ENCODE data around the gene MYZAP. TPM values are rescaled to one million over a fixed set of nuclear protein-coding genes. Genes with fewer than 3 reads are reported as not detected.

Gene MYZAP
- total and polyA plus RNA-seq, 4 donors = 0.50 to 1.8 (median 0.99) TPM

- no peak overlapping the region for H3K4me3 ChIP-seq (ENCODE audit: low read depth in 1 of 3, low read length in 3 of 3)
- peaks cover 2 to 24% (median 7%) of the 10 kb centered on the region in 4 donors for H3K4me1 ChIP-seq (ENCODE audit: control insufficient read depth in 4 of 4, insufficient read depth in 4 of 4, low read length in 3 of 4)
- H3K27me3 ChIP-seq (ENCODE audit: control insufficient read depth in 4 of 4, insufficient read depth in 4 of 4, low read length in 3 of 4) = no peaks in the 10 kb centered on the region
- no peak overlapping the region for H3K27ac ChIP-seq (ENCODE audit: low read depth in 1 of 2, low read length in 2 of 2)
- H3K36me3 ChIP-seq (ENCODE audit: control insufficient read depth in 4 of 4, insufficient read depth in 3 of 4, low read depth in 1 of 4, low read length in 3 of 4) = no peaks in the 10 kb centered on the region
- H3K9me3 ChIP-seq (ENCODE audit: control insufficient read depth in 4 of 4, low read length in 3 of 4) = no peaks in the 10 kb centered on the region
- WGBS = 90% methylated on average over 4 of the region's 4 CpGs
- TF ChIP-seq ZBTB33 (IDR thresholded peaks at IDR 0.05) (no peak), FOXA1 (IDR thresholded peaks at IDR 0.05) (no peak), HNF4A (conservative IDR thresholded peaks at IDR 0.05) (no peak), RXRA (IDR thresholded peaks at IDR 0.05) (no peak), EGR1 (IDR thresholded peaks at IDR 0.05; ENCODE audit: low read depth in 2 of 2) (no peak)
- DNase-seq (ENCODE audit: low spot score) = no peak
- no peak overlapping the region for H3K9ac ChIP-seq (ENCODE audit: low read depth in 1 of 2, low read length in 2 of 2)
Measured at GRCh38 chr15:57665939-57666338, 74.2 kb downstream of the MYZAP start.

GRCh38 chr15:57667171-57667849 is 75.6 kb downstream of the MYZAP start:
- no peak for DNase-seq (ENCODE audit: low spot score)
- 32% methylated on average over 10 of the region's 10 CpGs for WGBS
- TF ChIP-seq CTCF (IDR thresholded peaks at IDR 0.05; ENCODE audit: low read depth, low read length, missing input control) (peak; percentile 46), REST (IDR thresholded peaks at IDR 0.05) (no peak), RXRA (IDR thresholded peaks at IDR 0.05) (peak in 1 of 2 donors; percentile 16), TAF1 (conservative IDR thresholded peaks at IDR 0.05) (no peak), SP1 (IDR thresholded peaks at IDR 0.05) (peak; percentile 45), FOXA2 (IDR thresholded peaks at IDR 0.05) (no peak), ZBTB33 (IDR thresholded peaks at IDR 0.05) (no peak), MAX (IDR thresholded peaks at IDR 0.05) (peak; percentile 51), YY1 (IDR thresholded peaks at IDR 0.05) (peak; percentile 28), ATF3 (IDR thresholded peaks at IDR 0.05) (no peak), RAD21 (IDR thresholded peaks at IDR 0.05) (peak; percentile 80 to 89), JUND (IDR thresholded peaks at IDR 0.05) (peak in 1 of 2 donors; percentile 23), HNF4A (conservative IDR thresholded peaks at IDR 0.05) (peak; percentile 16 to 31), GABPA (IDR thresholded peaks at IDR 0.05 in 1 of 2, conservative IDR thresholded peaks at IDR 0.05 in 1 of 2) (peak in 1 of 2 donors; percentile 13), EGR1 (IDR thresholded peaks at IDR 0.05; ENCODE audit: low read depth in 2 of 2) (no peak), FOXA1 (IDR thresholded peaks at IDR 0.05) (no peak)
- no peak overlapping the region for H3K9ac ChIP-seq (ENCODE audit: low read depth in 1 of 2, low read length in 2 of 2)
- peaks cover 2 to 24% (median 7%) of the 10 kb centered on the region in 4 donors for H3K4me1 ChIP-seq (ENCODE audit: control insufficient read depth in 4 of 4, insufficient read depth in 4 of 4, low read length in 3 of 4)
- no peaks in the 10 kb centered on the region for H3K36me3 ChIP-seq (ENCODE audit: control insufficient read depth in 4 of 4, insufficient read depth in 3 of 4, low read depth in 1 of 4, low read length in 3 of 4)
- peak overlapping the region; percentile 2 to 22 for H3K27ac ChIP-seq (ENCODE audit: low read depth in 1 of 2, low read length in 2 of 2)
- no peaks in the 10 kb centered on the region for H3K9me3 ChIP-seq (ENCODE audit: control insufficient read depth in 4 of 4, low read length in 3 of 4)
- no peak overlapping the region for H3K4me3 ChIP-seq (ENCODE audit: low read depth in 1 of 3, low read length in 3 of 3)
- no peaks in the 10 kb centered on the region for H3K27me3 ChIP-seq (ENCODE audit: control insufficient read depth in 4 of 4, insufficient read depth in 4 of 4, low read length in 3 of 4)

Data from liver (tissue), 9 donors.